ENCODE measurements around the gene EXT2.

Gene EXT2

GRCh38 chr11:44193856-44194255 lies 98.4 kb downstream of the EXT2 start:
- Histone ChIP-seq H3K9ac (ENCODE audit: low read length) (no peak overlapping the region), H3K27me3 (ENCODE audit: control insufficient read depth, insufficient read depth, low read length) (no peaks in the 10 kb centered on the region), H3K4me3 (ENCODE audit: low read length) (no peak overlapping the region), H3K4me1 (ENCODE audit: control insufficient read depth, low read depth, low read length) (peaks cover 21% of the 10 kb centered on the region), H3K27ac (ENCODE audit: low read length) (no peak overlapping the region), H3K9me3 (ENCODE audit: control insufficient read depth, low read depth, low read length) (peaks cover 1% of the 10 kb centered on the region), H3K36me3 (ENCODE audit: control insufficient read depth, low read depth, low read length) (no peaks in the 10 kb centered on the region)

GRCh38 chr11:44198146-44198724 lies 102.8 kb downstream of the EXT2 start:
- Histone ChIP-seq H3K36me3 (ENCODE audit: control insufficient read depth, low read depth, low read length) (no peaks in the 10 kb centered on the region), H3K9me3 (ENCODE audit: control insufficient read depth, low read depth, low read length) (no peaks in the 10 kb centered on the region), H3K4me3 (ENCODE audit: low read length) (no peak overlapping the region), H3K27me3 (ENCODE audit: control insufficient read depth, insufficient read depth, low read length) (no peaks in the 10 kb centered on the region), H3K9ac (ENCODE audit: low read length) (no peak overlapping the region), H3K4me1 (ENCODE audit: control insufficient read depth, low read depth, low read length) (peaks cover 29% of the 10 kb centered on the region), H3K27ac (ENCODE audit: low read length) (no peak overlapping the region)

- Histone ChIP-seq H3K9ac (ENCODE audit: low read length) (no peak overlapping the region), H3K27me3 (ENCODE audit: control insufficient read depth, insufficient read depth, low read length) (no peaks in the 10 kb centered on the region), H3K4me3 (ENCODE audit: low read length) (no peak overlapping the region), H3K27ac (ENCODE audit: low read length) (peak overlapping the region; percentile 24), H3K36me3 (ENCODE audit: control insufficient read depth, low read depth, low read length) (no peaks in the 10 kb centered on the region), H3K9me3 (ENCODE audit: control insufficient read depth, low read depth, low read length) (no peaks in the 10 kb centered on the region), H3K4me1 (ENCODE audit: control insufficient read depth, low read depth, low read length) (peaks cover 29% of the 10 kb centered on the region)
Measured at GRCh38 chr11:44199298-44199697, 103.8 kb downstream of the EXT2 start.

GRCh38 chr11:44199816-44200215 lies 104.3 kb downstream of the EXT2 start:
- Histone ChIP-seq H3K36me3 (ENCODE audit: control insufficient read depth, low read depth, low read length) (no peaks in the 10 kb centered on the region), H3K4me1 (ENCODE audit: control insufficient read depth, low read depth, low read length) (peaks cover 29% of the 10 kb centered on the region), H3K9me3 (ENCODE audit: control insufficient read depth, low read depth, low read length) (no peaks in the 10 kb centered on the region), H3K27me3 (ENCODE audit: control insufficient read depth, insufficient read depth, low read length) (no peaks in the 10 kb centered on the region), H3K27ac (ENCODE audit: low read length) (peak overlapping the region; percentile 24), H3K9ac (ENCODE audit: low read length) (no peak overlapping the region), H3K4me3 (ENCODE audit: low read length) (no peak overlapping the region)

GRCh38 chr11:44203270-44204043 lies 108.0 kb downstream of the EXT2 start:
- Histone ChIP-seq H3K27me3 (ENCODE audit: control insufficient read depth, insufficient read depth, low read length) (no peaks in the 10 kb centered on the region), H3K4me1 (ENCODE audit: control insufficient read depth, low read depth, low read length) (peaks cover 25% of the 10 kb centered on the region), H3K9ac (ENCODE audit: low read length) (no peak overlapping the region), H3K4me3 (ENCODE audit: low read length) (no peak overlapping the region), H3K9me3 (ENCODE audit: control insufficient read depth, low read depth, low read length) (no peaks in the 10 kb centered on the region), H3K36me3 (ENCODE audit: control insufficient read depth, low read depth, low read length) (no peaks in the 10 kb centered on the region), H3K27ac (ENCODE audit: low read length) (no peak overlapping the region)

GRCh38 chr11:44205352-44205751 lies 109.9 kb downstream of the EXT2 start:
- H3K27ac ChIP-seq (ENCODE audit: low read length) = no peak overlapping the region
- no peak overlapping the region for H3K9ac ChIP-seq (ENCODE audit: low read length)
- H3K36me3 ChIP-seq (ENCODE audit: control insufficient read depth, low read depth, low read length) = no peaks in the 10 kb centered on the region
- H3K9me3 ChIP-seq (ENCODE audit: control insufficient read depth, low read depth, low read length) = no peaks in the 10 kb centered on the region
- no peak overlapping the region for H3K4me3 ChIP-seq (ENCODE audit: low read length)
- H3K4me1 ChIP-seq (ENCODE audit: control insufficient read depth, low read depth, low read length) = peaks cover 7% of the 10 kb centered on the region
- no peaks in the 10 kb centered on the region for H3K27me3 ChIP-seq (ENCODE audit: control insufficient read depth, insufficient read depth, low read length)

GRCh38 chr11:44205836-44206235 lies 110.4 kb downstream of the EXT2 start:
- H3K36me3 ChIP-seq (ENCODE audit: control insufficient read depth, low read depth, low read length) = no peaks in the 10 kb centered on the region
- H3K27ac ChIP-seq (ENCODE audit: low read length) = no peak overlapping the region
- H3K9me3 ChIP-seq (ENCODE audit: control insufficient read depth, low read depth, low read length) = no peaks in the 10 kb centered on the region
- no peak overlapping the region for H3K4me3 ChIP-seq (ENCODE audit: low read length)
- peaks cover 4% of the 10 kb centered on the region for H3K4me1 ChIP-seq (ENCODE audit: control insufficient read depth, low read depth, low read length)
- H3K27me3 ChIP-seq (ENCODE audit: control insufficient read depth, insufficient read depth, low read length) = no peaks in the 10 kb centered on the region
- H3K9ac ChIP-seq (ENCODE audit: low read length) = no peak overlapping the region

- Histone ChIP-seq H3K27ac (ENCODE audit: low read length) (no peak overlapping the region), H3K27me3 (ENCODE audit: control insufficient read depth, insufficient read depth, low read length) (no peaks in the 10 kb centered on the region), H3K9me3 (ENCODE audit: control insufficient read depth, low read depth, low read length) (no peaks in the 10 kb centered on the region), H3K36me3 (ENCODE audit: control insufficient read depth, low read depth, low read length) (no peaks in the 10 kb centered on the region), H3K4me1 (ENCODE audit: control insufficient read depth, low read depth, low read length) (no peaks in the 10 kb centered on the region), H3K4me3 (ENCODE audit: low read length) (no peak overlapping the region), H3K9ac (ENCODE audit: low read length) (no peak overlapping the region)
Measured at GRCh38 chr11:44207292-44207691, 111.8 kb downstream of the EXT2 start.

GRCh38 chr11:44208976-44209603 lies 113.6 kb downstream of the EXT2 start:
- Histone ChIP-seq H3K9ac (ENCODE audit: low read length) (no peak overlapping the region), H3K9me3 (ENCODE audit: control insufficient read depth, low read depth, low read length) (no peaks in the 10 kb centered on the region), H3K27ac (ENCODE audit: low read length) (no peak overlapping the region), H3K36me3 (ENCODE audit: control insufficient read depth, low read depth, low read length) (no peaks in the 10 kb centered on the region), H3K4me3 (ENCODE audit: low read length) (no peak overlapping the region), H3K4me1 (ENCODE audit: control insufficient read depth, low read depth, low read length) (no peaks in the 10 kb centered on the region), H3K27me3 (ENCODE audit: control insufficient read depth, insufficient read depth, low read length) (no peaks in the 10 kb centered on the region)

GRCh38 chr11:44212128-44212527 lies 116.7 kb downstream of the EXT2 start:
- Histone ChIP-seq H3K27me3 (ENCODE audit: control insufficient read depth, insufficient read depth, low read length) (no peaks in the 10 kb centered on the region), H3K9me3 (ENCODE audit: control insufficient read depth, low read depth, low read length) (no peaks in the 10 kb centered on the region)

GRCh38 chr11:44213148-44213547 lies 117.7 kb downstream of the EXT2 start:
- Histone ChIP-seq H3K9me3 (ENCODE audit: control insufficient read depth, low read depth, low read length) (no peaks in the 10 kb centered on the region), H3K9ac (ENCODE audit: low read length) (no peak overlapping the region), H3K27ac (ENCODE audit: low read length) (no peak overlapping the region), H3K4me3 (ENCODE audit: low read length) (no peak overlapping the region), H3K4me1 (ENCODE audit: control insufficient read depth, low read depth, low read length) (no peaks in the 10 kb centered on the region), H3K27me3 (ENCODE audit: control insufficient read depth, insufficient read depth, low read length) (no peaks in the 10 kb centered on the region), H3K36me3 (ENCODE audit: control insufficient read depth, low read depth, low read length) (no peaks in the 10 kb centered on the region)

More at GRCh38 chr11:44212128-44212527, 116.7 kb downstream of the EXT2 start:
- no peak overlapping the region for H3K27ac ChIP-seq (ENCODE audit: low read length)
- no peaks in the 10 kb centered on the region for H3K4me1 ChIP-seq (ENCODE audit: control insufficient read depth, low read depth, low read length)
- H3K36me3 ChIP-seq (ENCODE audit: control insufficient read depth, low read depth, low read length) = no peaks in the 10 kb centered on the region
- H3K9ac ChIP-seq (ENCODE audit: low read length) = no peak overlapping the region
- H3K4me3 ChIP-seq (ENCODE audit: low read length) = no peak overlapping the region

All from iPS-18a (cell line).